Astrocyte of the spinal cord (primary cell): Measurements from ENCODE around the gene IL17C.

ENCODE experiments used
- DNase-seq: peaks from one replicate; pipeline ENCODE4 v3.0.0; 2011; ENCODE audit warnings: low read depth, low spot score
- H3K4me3 ChIP-seq: 2 replicates; pipeline ENCODE4 v1.5.1; 2011; ENCODE audit warnings: low read depth, mild to moderate bottlenecking, low read length, moderate library complexity
- CTCF ChIP-seq: IDR thresholded peaks from 2 replicates; pipeline ENCODE4 v1.5.1; 2012; ENCODE audit warnings: low read depth, mild to moderate bottlenecking, low read length, inconsistent platforms
- in situ Hi-C: cut with HindIII; loops from 2 replicates; pipeline ENCODE4 v1.10.0; 2017; ENCODE audit warnings: low sequenced_read_pairs

IL17C gene, protein sequence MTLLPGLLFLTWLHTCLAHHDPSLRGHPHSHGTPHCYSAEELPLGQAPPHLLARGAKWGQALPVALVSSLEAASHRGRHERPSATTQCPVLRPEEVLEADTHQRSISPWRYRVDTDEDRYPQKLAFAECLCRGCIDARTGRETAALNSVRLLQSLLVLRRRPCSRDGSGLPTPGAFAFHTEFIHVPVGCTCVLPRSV

GRCh38 chr16:88638323-88639230 lies at the start of gene IL17C:
Gene IL17C (plus strand): TSS chr16:88638572. CDS start chr16:88638642, 70 bp downstream.
- TF ChIP-seq CTCF, result no peak
- no peak for DNase-seq
- no peak within 1 kb of the TSS for H3K4me3 ChIP-seq
- in situ Hi-C loops, result no loop called here

DNA sequence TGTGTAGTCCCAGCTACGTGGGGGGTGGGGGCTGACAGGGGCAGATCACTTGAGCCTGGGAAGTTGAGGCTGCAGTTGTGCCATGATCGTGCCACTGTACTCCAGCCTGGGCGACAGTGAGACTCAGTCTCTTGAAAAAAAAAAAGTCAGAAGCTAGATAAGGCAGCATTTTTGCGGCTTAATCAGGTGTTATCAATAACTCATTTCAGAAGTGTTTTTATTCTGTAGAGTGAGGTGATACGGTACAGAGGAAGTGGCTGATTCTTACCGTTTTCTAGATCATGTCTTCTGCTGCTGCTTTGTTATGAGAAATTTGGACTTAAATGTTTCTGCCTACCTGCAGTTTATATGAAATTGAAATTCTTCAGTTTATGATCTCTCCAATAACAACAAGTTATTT lies 49.6 kb upstream of the IL17C start:
- no peak for TF ChIP-seq CTCF
- in situ Hi-C loops, result no loop called here
- no peak for DNase-seq
- no peak overlapping the region for H3K4me3 ChIP-seq

DNA sequence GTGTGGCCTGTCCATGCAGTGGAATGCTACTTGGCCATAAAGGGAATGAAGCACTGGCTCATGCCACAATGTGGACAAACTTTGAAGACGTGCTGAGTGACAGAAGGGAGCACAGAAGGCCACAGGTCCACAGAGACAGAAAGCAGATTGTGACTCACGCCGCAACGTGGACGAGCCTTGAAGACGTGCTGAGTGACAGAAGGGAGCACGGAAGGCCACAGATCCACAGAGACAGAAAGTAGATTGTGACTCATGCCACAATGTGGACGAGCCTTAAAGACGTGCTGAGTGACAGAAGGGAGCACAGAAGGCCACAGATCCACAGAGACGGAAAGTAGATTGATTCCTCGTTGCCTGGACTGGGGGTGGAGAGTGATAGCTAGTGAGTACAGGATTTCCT lies 48.9 kb upstream of the IL17C start:
- no peak for DNase-seq
- no peak overlapping the region for H3K4me3 ChIP-seq
- in situ Hi-C loops, result no loop called here
- TF ChIP-seq CTCF, result no peak

DNA sequence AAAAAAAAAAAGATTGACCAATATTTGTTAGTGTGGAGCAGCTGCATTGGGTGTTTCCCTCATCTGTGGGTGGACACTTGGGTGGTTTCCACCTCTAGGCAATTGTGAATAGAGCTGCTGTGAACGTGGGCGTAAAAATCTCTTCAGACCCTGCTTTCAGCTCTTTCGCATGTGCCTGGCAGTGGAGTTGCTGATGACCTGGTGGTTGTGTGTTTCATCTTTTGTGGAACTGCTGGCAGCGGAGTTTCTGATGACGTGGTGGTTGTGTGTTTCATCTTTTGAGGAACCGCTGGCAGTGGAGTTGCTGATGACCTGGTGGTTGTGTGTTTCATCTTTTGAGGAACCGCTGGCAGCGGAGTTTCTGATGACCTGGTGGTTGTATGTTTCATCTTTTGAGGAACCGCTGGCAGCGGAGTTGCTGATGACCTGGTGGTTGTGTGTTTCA lies 46.8 kb upstream of the IL17C start:
- in situ Hi-C loops, result no loop called here
- no peak overlapping the region for H3K4me3 ChIP-seq
- no peak for TF ChIP-seq CTCF
- DNase-seq, result no peak

DNA sequence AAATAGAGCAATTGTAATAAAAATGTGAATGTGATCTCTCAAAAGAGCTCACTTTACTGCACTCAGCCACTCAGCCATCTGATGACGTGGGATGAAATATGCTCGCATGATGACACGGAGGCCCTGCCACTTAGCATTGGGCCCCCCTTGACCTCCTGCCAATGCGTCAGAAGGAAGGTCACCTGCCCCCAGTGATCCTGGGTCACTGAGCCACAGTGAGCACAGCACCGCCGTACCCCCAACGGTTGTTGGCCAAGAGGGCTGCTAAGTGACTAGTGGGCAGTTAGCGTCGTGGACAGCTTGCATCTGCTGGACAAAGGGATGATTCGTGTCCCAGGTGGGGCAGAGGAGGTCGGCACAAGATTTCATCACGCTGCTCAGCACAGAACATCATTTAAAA lies 45.3 kb upstream of the IL17C start:
- no peak overlapping the region for H3K4me3 ChIP-seq
- in situ Hi-C loops, result no loop called here
- no peak for TF ChIP-seq CTCF
- no peak for DNase-seq

DNA sequence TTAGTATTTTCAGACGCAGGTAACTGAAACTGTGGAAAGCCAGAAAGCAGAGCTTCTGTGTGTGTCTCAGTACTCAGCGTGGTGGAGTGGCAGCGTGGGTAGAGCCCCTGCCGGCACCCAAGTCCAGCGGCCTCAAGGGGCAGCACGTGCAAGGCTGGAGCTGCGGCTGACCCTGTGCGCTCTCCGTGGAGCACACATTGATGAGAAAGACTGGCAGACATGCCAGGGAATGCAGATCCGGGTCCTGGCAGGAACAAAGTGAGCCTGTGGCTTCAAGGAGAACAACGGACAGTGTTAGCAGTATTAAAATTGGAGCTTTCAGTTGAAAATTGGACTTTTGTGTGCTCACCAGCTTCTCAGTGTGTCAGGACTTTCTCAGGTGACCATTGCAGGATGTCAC lies 44.9 kb upstream of the IL17C start:
- in situ Hi-C loops, result no loop called here
- TF ChIP-seq CTCF, result peak; percentile 3
- H3K4me3 ChIP-seq, result no peak overlapping the region
- DNase-seq, result no peak
